Measurements from ENCODE around the gene SMNDC1.

The SMNDC1 gene

GRCh38 chr10:110244550-110244949 is 60.2 kb downstream of the SMNDC1 start:
- no peak for DNase-seq

- no peak for DNase-seq
Measured at GRCh38 chr10:110242511-110242910, 62.2 kb downstream of the SMNDC1 start.

- no peak for DNase-seq
Measured at GRCh38 chr10:110241841-110242240, 62.9 kb downstream of the SMNDC1 start.

- no peak for DNase-seq
Measured at GRCh38 chr10:110241407-110241806, 63.3 kb downstream of the SMNDC1 start.

Measured in CD4-positive, alpha-beta T cell treated with Interleukin-21 for 1 hour (primary cell).